HL-60 (cell line): ENCODE measurements around the gene NDUFS2.
"Not testable (repeated sequence)": the region's sequence is repeated elsewhere in the genome, so short reads cannot be mapped to it uniquely, and the experiment has no call there.

ENCODE experiments used
- DNase-seq, 2 experiments: peaks; one replicate each; pipeline ENCODE4 v3.0.0-alpha.2; 2010 to 2020; ENCODE audit warnings: low read depth in 1 of 2, low spot score in 1 of 2
- H3K27ac ChIP-seq: fragments of 250-450 bp; sonication (Bioruptor Pico); replicated peaks from 2 replicates; pipeline ENCODE4 v1.5.1; 2020; ENCODE audit warnings: mild to moderate bottlenecking, moderate library complexity
- H3K27me3 ChIP-seq: fragments of 250-450 bp; sonication (Bioruptor Pico); 2 replicates; pipeline ENCODE4 v1.5.1; 2021; ENCODE audit warnings: mild to moderate bottlenecking, moderate library complexity; ENCODE audit not compliant: insufficient read depth, poor library complexity, severe bottlenecking
- H3K4me3 ChIP-seq: replicated peaks from 2 replicates; pipeline ENCODE4 v1.5.1; 2011; ENCODE audit warnings: mild to moderate bottlenecking, control low read depth, low read length; ENCODE audit not compliant: insufficient read depth
- GABPA ChIP-seq: IDR thresholded peaks from 2 replicates; pipeline ENCODE4 v1.6.1; 2012; ENCODE audit warnings: low read depth
- POLR2AphosphoS5 ChIP-seq: IDR thresholded peaks from 2 replicates; pipeline ENCODE4 v1.6.1; 2012; ENCODE audit warnings: low read depth
- SPI1 ChIP-seq: IDR thresholded peaks from 2 replicates; pipeline ENCODE4 v1.6.1; 2012; ENCODE audit warnings: low read depth, mild to moderate bottlenecking, borderline replicate concordance
- TF ChIP-seq, protein P1 (sequence below): IDR thresholded peaks from one replicate; pipeline ENCODE4 v1.5.1; 2011; ENCODE audit warnings: low read length, control low read depth, inconsistent platforms; ENCODE audit not compliant: insufficient read depth
- TF ChIP-seq, protein P2 (sequence below): IDR thresholded peaks from 2 replicates; pipeline ENCODE4 v1.6.1; 2012; ENCODE audit warnings: low read depth; ENCODE audit not compliant: insufficient replicate concordance

Gene NDUFS2

GRCh38 chr1:161250829-161251228 lies 48.7 kb downstream of the NDUFS2 start:
- no peak overlapping the region for H3K27ac ChIP-seq

GRCh38 chr1:161251579-161251978 lies 49.4 kb downstream of the NDUFS2 start:
- H3K27ac ChIP-seq = no peak overlapping the region
- TF ChIP-seq SPI1 = no peak
- TF ChIP-seq GABPA = no peak
- TF ChIP-seq, protein P1, sequence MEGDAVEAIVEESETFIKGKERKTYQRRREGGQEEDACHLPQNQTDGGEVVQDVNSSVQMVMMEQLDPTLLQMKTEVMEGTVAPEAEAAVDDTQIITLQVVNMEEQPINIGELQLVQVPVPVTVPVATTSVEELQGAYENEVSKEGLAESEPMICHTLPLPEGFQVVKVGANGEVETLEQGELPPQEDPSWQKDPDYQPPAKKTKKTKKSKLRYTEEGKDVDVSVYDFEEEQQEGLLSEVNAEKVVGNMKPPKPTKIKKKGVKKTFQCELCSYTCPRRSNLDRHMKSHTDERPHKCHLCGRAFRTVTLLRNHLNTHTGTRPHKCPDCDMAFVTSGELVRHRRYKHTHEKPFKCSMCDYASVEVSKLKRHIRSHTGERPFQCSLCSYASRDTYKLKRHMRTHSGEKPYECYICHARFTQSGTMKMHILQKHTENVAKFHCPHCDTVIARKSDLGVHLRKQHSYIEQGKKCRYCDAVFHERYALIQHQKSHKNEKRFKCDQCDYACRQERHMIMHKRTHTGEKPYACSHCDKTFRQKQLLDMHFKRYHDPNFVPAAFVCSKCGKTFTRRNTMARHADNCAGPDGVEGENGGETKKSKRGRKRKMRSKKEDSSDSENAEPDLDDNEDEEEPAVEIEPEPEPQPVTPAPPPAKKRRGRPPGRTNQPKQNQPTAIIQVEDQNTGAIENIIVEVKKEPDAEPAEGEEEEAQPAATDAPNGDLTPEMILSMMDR = no peak
- TF ChIP-seq POLR2AphosphoS5 = no peak
- TF ChIP-seq, protein P2, sequence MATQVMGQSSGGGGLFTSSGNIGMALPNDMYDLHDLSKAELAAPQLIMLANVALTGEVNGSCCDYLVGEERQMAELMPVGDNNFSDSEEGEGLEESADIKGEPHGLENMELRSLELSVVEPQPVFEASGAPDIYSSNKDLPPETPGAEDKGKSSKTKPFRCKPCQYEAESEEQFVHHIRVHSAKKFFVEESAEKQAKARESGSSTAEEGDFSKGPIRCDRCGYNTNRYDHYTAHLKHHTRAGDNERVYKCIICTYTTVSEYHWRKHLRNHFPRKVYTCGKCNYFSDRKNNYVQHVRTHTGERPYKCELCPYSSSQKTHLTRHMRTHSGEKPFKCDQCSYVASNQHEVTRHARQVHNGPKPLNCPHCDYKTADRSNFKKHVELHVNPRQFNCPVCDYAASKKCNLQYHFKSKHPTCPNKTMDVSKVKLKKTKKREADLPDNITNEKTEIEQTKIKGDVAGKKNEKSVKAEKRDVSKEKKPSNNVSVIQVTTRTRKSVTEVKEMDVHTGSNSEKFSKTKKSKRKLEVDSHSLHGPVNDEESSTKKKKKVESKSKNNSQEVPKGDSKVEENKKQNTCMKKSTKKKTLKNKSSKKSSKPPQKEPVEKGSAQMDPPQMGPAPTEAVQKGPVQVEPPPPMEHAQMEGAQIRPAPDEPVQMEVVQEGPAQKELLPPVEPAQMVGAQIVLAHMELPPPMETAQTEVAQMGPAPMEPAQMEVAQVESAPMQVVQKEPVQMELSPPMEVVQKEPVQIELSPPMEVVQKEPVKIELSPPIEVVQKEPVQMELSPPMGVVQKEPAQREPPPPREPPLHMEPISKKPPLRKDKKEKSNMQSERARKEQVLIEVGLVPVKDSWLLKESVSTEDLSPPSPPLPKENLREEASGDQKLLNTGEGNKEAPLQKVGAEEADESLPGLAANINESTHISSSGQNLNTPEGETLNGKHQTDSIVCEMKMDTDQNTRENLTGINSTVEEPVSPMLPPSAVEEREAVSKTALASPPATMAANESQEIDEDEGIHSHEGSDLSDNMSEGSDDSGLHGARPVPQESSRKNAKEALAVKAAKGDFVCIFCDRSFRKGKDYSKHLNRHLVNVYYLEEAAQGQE = no peak
- no peaks in the 10 kb centered on the region for H3K27me3 ChIP-seq
- no peak overlapping the region for H3K4me3 ChIP-seq
- no peak for DNase-seq

More at GRCh38 chr1:161250829-161251228, 48.7 kb downstream of the NDUFS2 start:
- Histone ChIP-seq H3K27me3 (no peaks in the 10 kb centered on the region), H3K4me3 (no peak overlapping the region)
- TF ChIP-seq, protein P1 = no peak
- TF ChIP-seq GABPA (no peak), SPI1 (no peak), POLR2AphosphoS5 (no peak)
- TF ChIP-seq, protein P2 = no peak
- DNase-seq = no peak

- H3K27me3 ChIP-seq = peaks cover 24% of the 10 kb centered on the region
- peak; percentile 33 to 40 for DNase-seq
- H3K27ac ChIP-seq, H3K4me3 ChIP-seq: not testable (repeated sequence)
Measured at GRCh38 chr1:161255302-161255701, 53.1 kb downstream of the NDUFS2 start.

GRCh38 chr1:161255955-161256520 lies 53.9 kb downstream of the NDUFS2 start:
- peak in 1 of 2 experiments; percentile 18 for DNase-seq
- not testable (repeated sequence) for H3K27ac ChIP-seq, H3K4me3 ChIP-seq
- H3K27me3 ChIP-seq = peaks cover 30% of the 10 kb centered on the region

GRCh38 chr1:161257109-161257508 lies 54.9 kb downstream of the NDUFS2 start:
- H3K27ac ChIP-seq, H3K4me3 ChIP-seq, DNase-seq: not testable (repeated sequence)
- H3K27me3 ChIP-seq = peaks cover 36% of the 10 kb centered on the region
